ENCODE data around the gene ASCL4.

ASCL4 gene

DNA sequence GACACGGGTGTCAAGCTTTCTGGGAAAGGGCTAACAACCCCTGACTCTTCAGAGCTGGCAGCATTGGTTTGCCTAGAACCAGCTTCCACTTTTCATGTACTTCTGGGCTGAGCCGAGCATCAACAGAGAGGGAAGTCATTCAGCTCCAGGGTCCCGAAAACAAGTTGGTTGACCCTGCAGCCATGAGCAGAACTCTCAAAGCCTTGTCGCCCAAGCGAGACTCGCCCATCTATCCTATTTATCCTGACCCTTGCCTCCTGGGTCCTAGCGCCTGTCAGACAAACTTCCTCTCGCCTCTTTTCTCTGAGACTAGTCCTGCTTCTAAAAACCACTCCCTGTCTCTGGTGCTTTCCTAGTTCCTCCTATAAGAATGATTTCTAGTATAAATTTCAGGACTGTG lies 47.9 kb downstream of the ASCL4 start:
- TF ChIP-seq, protein P1, sequence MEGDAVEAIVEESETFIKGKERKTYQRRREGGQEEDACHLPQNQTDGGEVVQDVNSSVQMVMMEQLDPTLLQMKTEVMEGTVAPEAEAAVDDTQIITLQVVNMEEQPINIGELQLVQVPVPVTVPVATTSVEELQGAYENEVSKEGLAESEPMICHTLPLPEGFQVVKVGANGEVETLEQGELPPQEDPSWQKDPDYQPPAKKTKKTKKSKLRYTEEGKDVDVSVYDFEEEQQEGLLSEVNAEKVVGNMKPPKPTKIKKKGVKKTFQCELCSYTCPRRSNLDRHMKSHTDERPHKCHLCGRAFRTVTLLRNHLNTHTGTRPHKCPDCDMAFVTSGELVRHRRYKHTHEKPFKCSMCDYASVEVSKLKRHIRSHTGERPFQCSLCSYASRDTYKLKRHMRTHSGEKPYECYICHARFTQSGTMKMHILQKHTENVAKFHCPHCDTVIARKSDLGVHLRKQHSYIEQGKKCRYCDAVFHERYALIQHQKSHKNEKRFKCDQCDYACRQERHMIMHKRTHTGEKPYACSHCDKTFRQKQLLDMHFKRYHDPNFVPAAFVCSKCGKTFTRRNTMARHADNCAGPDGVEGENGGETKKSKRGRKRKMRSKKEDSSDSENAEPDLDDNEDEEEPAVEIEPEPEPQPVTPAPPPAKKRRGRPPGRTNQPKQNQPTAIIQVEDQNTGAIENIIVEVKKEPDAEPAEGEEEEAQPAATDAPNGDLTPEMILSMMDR (IDR thresholded peaks at IDR 0.05; ENCODE audit: control extremely low read depth, extremely low read depth, low read depth, missing control alignments): no peak
- DNase-seq (ENCODE audit: extremely low spot score): no peak
- CTCF ChIA-PET: no interaction called here
- POLR2A ChIA-PET: no interaction called here
